ENCODE results near the gene ZDHHC13. TPM values are rescaled to one million over a fixed set of nuclear protein-coding genes. Genes with fewer than 3 reads are reported as not detected.

The ZDHHC13 gene
- total RNA-seq, 4 donors from 2014 or later = 5.2 to 6.9 (median 5.8) TPM

DNA sequence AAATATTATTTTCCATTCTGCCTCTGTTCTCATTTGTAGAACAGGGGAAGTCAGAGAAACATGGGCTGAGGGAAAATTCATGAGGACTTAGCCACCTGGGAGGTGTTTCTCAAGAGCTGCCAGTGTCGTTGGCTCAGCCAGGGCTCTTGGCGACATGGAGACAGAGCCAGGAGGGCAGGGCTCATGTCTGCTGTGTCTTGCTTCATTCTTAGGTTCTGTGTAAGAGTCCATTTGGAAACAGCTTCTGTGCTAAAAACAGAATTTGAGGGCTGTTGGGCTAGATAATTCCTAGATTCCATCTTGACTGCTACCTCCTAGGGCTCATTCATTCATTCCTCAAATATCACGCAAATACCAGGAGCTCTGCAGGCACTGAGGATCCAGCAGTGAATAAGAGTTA lies 41.3 kb upstream of the ZDHHC13 start:
- H3K4me1 ChIP-seq = peaks cover 0 to 6% (median 0%) of the 10 kb centered on the region in 4 donors
- no peaks in the 10 kb centered on the region for H3K9me3 ChIP-seq
- no peak for DNase-seq (ENCODE audit: low spot score in 2 of 2)
- TF ChIP-seq EP300 (IDR thresholded peaks at IDR 0.05) = no peak
- no peak for TF ChIP-seq POLR2A (IDR thresholded peaks at IDR 0.05)
- TF ChIP-seq, protein P1, sequence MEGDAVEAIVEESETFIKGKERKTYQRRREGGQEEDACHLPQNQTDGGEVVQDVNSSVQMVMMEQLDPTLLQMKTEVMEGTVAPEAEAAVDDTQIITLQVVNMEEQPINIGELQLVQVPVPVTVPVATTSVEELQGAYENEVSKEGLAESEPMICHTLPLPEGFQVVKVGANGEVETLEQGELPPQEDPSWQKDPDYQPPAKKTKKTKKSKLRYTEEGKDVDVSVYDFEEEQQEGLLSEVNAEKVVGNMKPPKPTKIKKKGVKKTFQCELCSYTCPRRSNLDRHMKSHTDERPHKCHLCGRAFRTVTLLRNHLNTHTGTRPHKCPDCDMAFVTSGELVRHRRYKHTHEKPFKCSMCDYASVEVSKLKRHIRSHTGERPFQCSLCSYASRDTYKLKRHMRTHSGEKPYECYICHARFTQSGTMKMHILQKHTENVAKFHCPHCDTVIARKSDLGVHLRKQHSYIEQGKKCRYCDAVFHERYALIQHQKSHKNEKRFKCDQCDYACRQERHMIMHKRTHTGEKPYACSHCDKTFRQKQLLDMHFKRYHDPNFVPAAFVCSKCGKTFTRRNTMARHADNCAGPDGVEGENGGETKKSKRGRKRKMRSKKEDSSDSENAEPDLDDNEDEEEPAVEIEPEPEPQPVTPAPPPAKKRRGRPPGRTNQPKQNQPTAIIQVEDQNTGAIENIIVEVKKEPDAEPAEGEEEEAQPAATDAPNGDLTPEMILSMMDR (IDR thresholded peaks at IDR 0.05) = no peak
- H3K27me3 ChIP-seq = no peaks in the 10 kb centered on the region
- WGBS, 2 donors = 81 to 89% methylated on average over 3 of the region's 3 CpGs
- H3K27ac ChIP-seq = no peak overlapping the region
- H3K36me3 ChIP-seq = no peaks in the 10 kb centered on the region
- H3K4me3 ChIP-seq = no peak overlapping the region

DNA sequence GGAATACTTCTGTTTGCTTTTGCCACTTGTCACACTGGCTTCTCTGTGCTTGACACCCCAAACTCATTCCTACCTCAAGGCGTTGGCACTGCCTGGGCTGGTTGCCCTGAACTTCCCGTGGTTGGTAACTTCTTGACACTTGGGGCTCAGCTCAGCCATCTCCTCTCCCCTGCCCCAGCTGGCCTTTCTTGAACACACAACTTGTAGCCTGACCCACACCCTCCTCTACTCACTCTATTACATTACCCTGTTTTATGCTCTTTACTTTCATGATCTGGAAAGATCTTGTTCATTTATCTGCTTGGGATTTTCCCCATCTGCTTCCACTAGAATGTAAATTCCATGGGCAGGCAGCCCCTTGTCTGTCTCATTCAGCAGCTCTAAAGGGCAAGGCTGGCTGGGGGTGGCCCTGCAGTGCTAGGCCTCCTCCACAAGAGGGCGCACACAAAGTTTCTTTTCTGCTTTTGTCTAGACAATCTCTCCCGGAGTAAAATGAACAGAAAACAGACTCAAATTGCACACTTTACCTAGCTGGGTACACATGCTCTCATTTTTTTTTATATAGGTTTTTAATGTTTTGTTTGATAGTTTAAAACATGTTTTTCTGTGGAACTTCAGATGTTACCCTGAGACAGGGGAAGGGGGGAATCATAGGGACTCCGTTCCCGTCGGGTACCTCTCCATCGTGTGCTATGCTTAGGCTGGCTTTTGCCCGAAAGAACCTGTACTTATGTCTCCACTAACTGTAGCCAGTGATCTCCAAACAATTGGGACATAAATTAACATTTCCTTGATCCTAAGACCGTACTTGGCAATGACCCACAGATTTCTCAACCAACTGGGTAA lies 40.0 kb upstream of the ZDHHC13 start:
- H3K9me3 ChIP-seq = no peaks in the 10 kb centered on the region
- DNase-seq (ENCODE audit: low spot score in 2 of 2) = peak in 1 of 2 donors; percentile 30
- no peaks in the 10 kb centered on the region for H3K27me3 ChIP-seq
- 58 to 59% methylated on average over 10 of the region's 10 CpGs for WGBS, 2 donors
- H3K27ac ChIP-seq = no peak overlapping the region
- H3K4me3 ChIP-seq = no peak overlapping the region
- H3K4me1 ChIP-seq = peaks cover 0 to 6% (median 0%) of the 10 kb centered on the region in 4 donors
- TF ChIP-seq, protein P1 (IDR thresholded peaks at IDR 0.05) = peak; percentile 57 to 98 (median 86)
- TF ChIP-seq EP300 (IDR thresholded peaks at IDR 0.05) (no peak), POLR2A (IDR thresholded peaks at IDR 0.05) (no peak)
- no peaks in the 10 kb centered on the region for H3K36me3 ChIP-seq

DNA sequence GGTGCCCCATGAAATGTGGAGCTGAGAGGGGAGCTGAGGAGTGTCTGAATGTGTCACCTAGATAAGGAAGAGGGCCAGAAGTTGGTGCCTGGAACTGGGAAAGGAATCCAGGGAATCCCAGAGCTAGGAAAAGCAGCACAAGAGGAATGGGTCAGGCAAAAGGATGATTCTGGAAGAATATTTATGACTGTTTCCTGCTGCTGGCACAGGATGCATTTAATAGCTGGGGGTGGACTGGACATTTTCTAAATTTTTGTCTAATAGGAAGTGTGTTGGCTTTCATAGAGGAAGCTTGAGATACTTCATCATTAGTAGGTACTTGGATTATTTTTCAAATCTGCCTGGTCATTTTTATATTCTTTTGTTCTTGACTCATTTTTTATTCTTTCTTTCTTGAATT lies 39.0 kb upstream of the ZDHHC13 start:
- no peak for DNase-seq (ENCODE audit: low spot score in 2 of 2)
- TF ChIP-seq, protein P1 (IDR thresholded peaks at IDR 0.05) = no peak
- no peak for TF ChIP-seq EP300 (IDR thresholded peaks at IDR 0.05)
- no peaks in the 10 kb centered on the region for H3K27me3 ChIP-seq
- H3K27ac ChIP-seq = no peak overlapping the region
- peaks cover 0 to 6% (median 0%) of the 10 kb centered on the region in 4 donors for H3K4me1 ChIP-seq
- no peak overlapping the region for H3K4me3 ChIP-seq
- no peaks in the 10 kb centered on the region for H3K9me3 ChIP-seq
- H3K36me3 ChIP-seq = no peaks in the 10 kb centered on the region

DNA sequence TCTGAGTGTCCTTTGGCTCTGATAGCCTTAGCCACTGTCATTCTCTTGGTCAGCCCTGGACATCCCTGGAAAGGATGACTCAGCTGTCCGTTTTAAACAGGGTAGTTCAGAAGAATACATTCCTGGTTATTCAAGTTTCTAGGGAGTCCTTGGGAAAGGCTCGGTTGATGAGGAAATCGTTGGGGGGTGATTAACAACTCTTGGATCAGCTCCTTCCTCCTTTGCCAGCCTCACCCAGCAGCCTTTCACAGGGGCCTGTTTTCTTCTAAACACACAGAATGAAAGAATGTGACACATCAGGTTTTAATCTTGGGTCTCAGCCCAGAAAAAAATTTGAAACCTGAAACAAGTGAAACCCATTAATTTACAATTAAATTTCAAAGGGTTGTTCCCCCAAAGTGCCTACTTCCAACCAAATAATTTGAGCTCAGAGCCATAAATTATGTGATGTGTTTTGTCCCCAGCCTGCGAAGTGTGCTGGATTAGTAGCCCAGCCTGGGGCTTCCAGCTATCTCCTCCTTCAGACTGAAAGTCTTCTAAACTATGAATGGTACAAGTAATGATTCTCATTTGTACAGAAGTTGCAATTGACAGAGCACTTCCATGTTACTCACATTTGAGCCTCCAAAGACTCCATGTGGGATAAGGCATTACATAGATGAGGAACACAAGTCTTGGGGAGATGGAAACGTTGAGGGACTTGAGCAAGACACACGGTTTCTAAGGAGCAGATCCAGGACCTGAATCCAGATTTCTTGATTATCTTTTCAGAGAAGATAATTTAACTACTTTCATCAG lies 37.1 kb upstream of the ZDHHC13 start:
- H3K9me3 ChIP-seq = no peaks in the 10 kb centered on the region
- DNase-seq (ENCODE audit: low spot score in 2 of 2) = no peak
- no peak overlapping the region for H3K4me3 ChIP-seq
- WGBS, 2 donors = 43 to 50% methylated on average over 6 of the region's 6 CpGs
- no peaks in the 10 kb centered on the region for H3K27me3 ChIP-seq
- no peaks in the 10 kb centered on the region for H3K36me3 ChIP-seq
- peaks cover 0 to 6% (median 0%) of the 10 kb centered on the region in 4 donors for H3K4me1 ChIP-seq
- H3K27ac ChIP-seq = no peak overlapping the region
- TF ChIP-seq, protein P1 (IDR thresholded peaks at IDR 0.05) = no peak
- TF ChIP-seq EP300 (IDR thresholded peaks at IDR 0.05) (no peak), POLR2A (IDR thresholded peaks at IDR 0.05) (no peak)

DNA sequence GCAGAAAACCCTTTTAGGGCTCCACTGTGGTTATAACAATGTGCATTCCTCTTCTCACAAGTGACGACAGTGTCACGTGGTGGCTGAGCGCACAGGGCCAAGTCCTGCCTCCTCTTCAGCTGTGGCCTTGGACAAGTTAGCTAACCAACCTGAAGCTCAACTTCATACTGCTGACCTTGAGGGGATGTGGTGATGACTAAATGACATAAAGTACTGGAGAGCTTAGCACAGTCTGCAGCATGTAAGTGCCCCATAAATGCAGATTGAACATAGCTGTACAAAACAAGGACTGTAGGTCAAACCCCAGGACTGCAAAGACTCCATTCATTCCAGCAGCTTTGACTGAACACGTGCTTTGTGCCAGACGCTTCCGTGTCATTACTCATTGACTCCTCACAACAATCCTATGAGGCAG lies 36.4 kb upstream of the ZDHHC13 start:
- H3K36me3 ChIP-seq = no peaks in the 10 kb centered on the region
- H3K4me1 ChIP-seq = peaks cover 0 to 6% (median 0%) of the 10 kb centered on the region in 4 donors
- DNase-seq (ENCODE audit: low spot score in 2 of 2) = no peak
- WGBS, 2 donors = 37 to 52% methylated on average over 6 of the region's 6 CpGs
- H3K4me3 ChIP-seq = no peak overlapping the region
- no peak overlapping the region for H3K27ac ChIP-seq
- TF ChIP-seq, protein P1 (IDR thresholded peaks at IDR 0.05) = no peak
- no peak for TF ChIP-seq EP300 (IDR thresholded peaks at IDR 0.05)
- no peak for TF ChIP-seq POLR2A (IDR thresholded peaks at IDR 0.05)
- no peaks in the 10 kb centered on the region for H3K27me3 ChIP-seq
- no peaks in the 10 kb centered on the region for H3K9me3 ChIP-seq
